Kidney (tissue), 14 donors: Measurements from ENCODE around the gene PSMB1. TPM values are rescaled to one million over a fixed set of nuclear protein-coding genes. Genes with fewer than 3 reads are reported as not detected.

Source experiments
- DNase-seq, 5 donors: peaks; one replicate each; pipeline ENCODE4 v3.0.0-alpha.2; 2013 to 2020
- FAIRE-seq: peaks from 2 replicates; lab custom pipeline; 2012; peaks lifted over from hg19 to GRCh38; lab: Jason Lieb, UNC
- H3K27ac ChIP-seq, 2 donors: one replicate each; pipeline ENCODE4 v1.7.0; 2013; ENCODE audit warnings: low read depth in 2 of 2, low read length in 2 of 2, inconsistent platforms in 1 of 2
- H3K27me3 ChIP-seq: one replicate; pipeline ENCODE4 v1.7.1; 2013; ENCODE audit warnings: low read length, inconsistent platforms; ENCODE audit not compliant: control insufficient read depth, insufficient read depth
- H3K36me3 ChIP-seq, 3 donors: one replicate each; pipeline versions ENCODE4 v1.7.0 to v1.7.1; 2013; ENCODE audit warnings: low read length in 3 of 3, control low read depth in 1 of 3, inconsistent platforms in 1 of 3; ENCODE audit not compliant: insufficient read depth in 3 of 3, control insufficient read depth in 2 of 3
- H3K4me1 ChIP-seq, 3 donors: one replicate each; pipeline versions ENCODE4 v1.7.0 to v1.7.1; 2013; ENCODE audit warnings: low read length in 3 of 3, inconsistent platforms in 1 of 3, low read depth in 1 of 3; ENCODE audit not compliant: control insufficient read depth in 2 of 3, insufficient read depth in 2 of 3
- H3K4me3 ChIP-seq, 3 donors: one replicate each; pipeline versions ENCODE4 v1.7.0 to v1.8.1; 2013; ENCODE audit warnings: low read length in 3 of 3, control low read depth in 1 of 3, inconsistent platforms in 1 of 3
- H3K9ac ChIP-seq, 3 donors: one replicate each; pipeline versions ENCODE4 v1.7.0 to v1.7.1; 2013; ENCODE audit warnings: low read length in 3 of 3, control low read depth in 1 of 3, inconsistent platforms in 1 of 3
- H3K9me3 ChIP-seq, 3 donors: one replicate each; pipeline versions ENCODE4 v1.7.0 to v1.7.1; 2013; ENCODE audit warnings: low read length in 3 of 3, control low read depth in 1 of 3, inconsistent platforms in 1 of 3; ENCODE audit not compliant: control insufficient read depth in 2 of 3, insufficient read depth in 1 of 3
- intact Hi-C: fragments of 100-400 bp; cut with DNase I; formaldehyde crosslinking; loops from one replicate; pipeline ENCODE4 v1.11.1; 2022
- polyA plus RNA-seq: library from polyadenylated mRNA; stranded (reverse); fragments of 350-450 nt; fragmentation: Illumina TruSeq; extraction: RNeasy Lipid Tissue Mini Kit (QIAGEN cat#74804); gene quantifications from one replicate; pipeline ENCODE4 v1.2.3, GENCODE V29; 2014; ENCODE audit warnings: low read depth, low replicate concordance; ENCODE audit not compliant: insufficient read depth
- total RNA-seq: library from RNA; stranded (reverse); fragmentation: NEBNext Ultra II Directional; extraction: Animal tissue kit (Norgen Biotek cat#: 25700); gene quantifications from one replicate; pipeline ENCODE4 v1.2.1, GENCODE V29; 2021
- TF ChIP-seq, protein P1 (sequence below): IDR thresholded peaks from 3 replicates; pipeline ENCODE4 v1.5.1; 2012; ENCODE audit warnings: mild to moderate bottlenecking, moderate library complexity, borderline replicate concordance; ENCODE audit not compliant: insufficient read depth; ENCODE audit errors: extremely low read depth
- donor health status: control.
- donor health status: control.
- donor health status: control.
- donor health status: control.
- donor health status: control.
- donor health status: DM: yes; HTN: yes; CAD: no.
- donor health status: Normal renal cell carcinoma (clear cell type).

Gene PSMB1
- total and polyA plus RNA-seq, 2 donors from 2014 or later, result 132 to 309 TPM

- Histone ChIP-seq H3K27ac (no peak overlapping the region), H3K9ac (no peak overlapping the region), H3K9me3 (no peaks in the 10 kb centered on the region), H3K27me3 (no peaks in the 10 kb centered on the region), H3K4me1 (no peaks in the 10 kb centered on the region), H3K36me3 (peaks cover 7 to 56% (median 53%) of the 10 kb centered on the region in 3 donors), H3K4me3 (no peak overlapping the region)
- FAIRE-seq, result no peak
- DNase-seq, result no peak
- intact Hi-C loops, result no loop called here
- TF ChIP-seq, protein P1, sequence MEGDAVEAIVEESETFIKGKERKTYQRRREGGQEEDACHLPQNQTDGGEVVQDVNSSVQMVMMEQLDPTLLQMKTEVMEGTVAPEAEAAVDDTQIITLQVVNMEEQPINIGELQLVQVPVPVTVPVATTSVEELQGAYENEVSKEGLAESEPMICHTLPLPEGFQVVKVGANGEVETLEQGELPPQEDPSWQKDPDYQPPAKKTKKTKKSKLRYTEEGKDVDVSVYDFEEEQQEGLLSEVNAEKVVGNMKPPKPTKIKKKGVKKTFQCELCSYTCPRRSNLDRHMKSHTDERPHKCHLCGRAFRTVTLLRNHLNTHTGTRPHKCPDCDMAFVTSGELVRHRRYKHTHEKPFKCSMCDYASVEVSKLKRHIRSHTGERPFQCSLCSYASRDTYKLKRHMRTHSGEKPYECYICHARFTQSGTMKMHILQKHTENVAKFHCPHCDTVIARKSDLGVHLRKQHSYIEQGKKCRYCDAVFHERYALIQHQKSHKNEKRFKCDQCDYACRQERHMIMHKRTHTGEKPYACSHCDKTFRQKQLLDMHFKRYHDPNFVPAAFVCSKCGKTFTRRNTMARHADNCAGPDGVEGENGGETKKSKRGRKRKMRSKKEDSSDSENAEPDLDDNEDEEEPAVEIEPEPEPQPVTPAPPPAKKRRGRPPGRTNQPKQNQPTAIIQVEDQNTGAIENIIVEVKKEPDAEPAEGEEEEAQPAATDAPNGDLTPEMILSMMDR, result no peak
Observed at GRCh38 chr6:170542031-170542719, 10.9 kb downstream of the PSMB1 start.

DNA sequence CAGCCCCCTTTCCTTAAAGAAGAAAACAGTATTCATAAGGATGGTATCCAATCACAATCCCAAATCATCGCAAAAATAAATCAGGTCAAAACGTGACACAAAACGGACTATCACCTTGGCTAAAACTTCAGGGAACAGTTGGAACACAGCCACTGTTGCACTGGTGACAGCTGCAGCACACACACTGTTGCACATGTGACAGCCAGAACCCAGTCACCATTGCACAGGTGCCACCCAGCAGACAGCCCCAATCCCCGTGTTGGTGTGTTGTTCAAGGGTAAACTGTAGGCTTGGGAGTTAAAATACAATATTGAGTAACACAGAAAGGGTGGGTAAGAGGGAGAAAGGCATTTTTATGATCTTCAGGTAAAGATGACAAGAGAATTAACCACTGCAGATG lies 15.8 kb downstream of the PSMB1 start:
- DNase-seq (no peak), FAIRE-seq (no peak)
- H3K36me3 ChIP-seq, result peaks cover 15 to 61% (median 51%) of the 10 kb centered on the region in 3 donors
- no peaks in the 10 kb centered on the region for H3K9me3 ChIP-seq
- no peaks in the 10 kb centered on the region for H3K4me1 ChIP-seq
- no peak overlapping the region for H3K27ac ChIP-seq
- no peak overlapping the region for H3K4me3 ChIP-seq
- TF ChIP-seq, protein P1, result no peak
- H3K27me3 ChIP-seq, result no peaks in the 10 kb centered on the region
- intact Hi-C loops, result no loop called here
- no peak overlapping the region for H3K9ac ChIP-seq

DNA sequence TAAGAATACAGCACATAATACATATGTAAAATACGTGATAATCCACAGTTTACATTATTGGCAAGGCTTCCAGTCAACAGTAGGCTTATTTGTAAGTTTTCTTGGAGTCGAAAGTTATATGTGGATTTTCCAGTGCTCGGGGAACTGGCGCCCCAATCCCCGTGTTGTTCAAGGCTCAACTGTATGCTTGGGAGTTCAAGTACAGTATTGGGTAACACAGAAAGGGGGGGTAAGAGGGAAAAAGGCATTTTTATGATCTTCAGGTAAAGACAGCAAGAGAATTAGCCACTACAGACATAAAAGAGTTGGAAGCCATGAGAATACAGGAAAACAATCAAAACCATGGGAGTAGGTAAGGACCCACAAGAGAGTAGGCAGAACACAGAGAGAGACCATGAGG lies 16.4 kb downstream of the PSMB1 start:
- TF ChIP-seq, protein P1, result no peak
- Histone ChIP-seq H3K9ac (no peak overlapping the region), H3K27me3 (no peaks in the 10 kb centered on the region), H3K36me3 (peaks cover 15 to 55% (median 44%) of the 10 kb centered on the region in 3 donors), H3K4me1 (no peaks in the 10 kb centered on the region), H3K4me3 (no peak overlapping the region), H3K27ac (no peak overlapping the region), H3K9me3 (no peaks in the 10 kb centered on the region)
- intact Hi-C loops, result no loop called here
- FAIRE-seq, result no peak
- DNase-seq, result no peak
